ENCODE results near the gene BCKDHB.
"Not testable (repeated sequence)": the region's sequence is repeated elsewhere in the genome, so short reads cannot be mapped to it uniquely, and the experiment has no call there.

The BCKDHB gene

GRCh38 chr6:80271074-80271473 lies 164.6 kb downstream of the BCKDHB start:
- DNase-seq, result no peak

GRCh38 chr6:80272988-80273387 lies 166.5 kb downstream of the BCKDHB start:
- no peak for DNase-seq

GRCh38 chr6:80276861-80277260 lies 170.4 kb downstream of the BCKDHB start:
- no peak for DNase-seq

- no peak for DNase-seq
Observed at GRCh38 chr6:80277501-80277900, 171.0 kb downstream of the BCKDHB start.

- DNase-seq, result no peak
Observed at GRCh38 chr6:80280262-80281010, 174.0 kb downstream of the BCKDHB start.

- DNase-seq, result no peak
Observed at GRCh38 chr6:80282913-80283554, 176.6 kb downstream of the BCKDHB start.

- DNase-seq, result no peak
Observed at GRCh38 chr6:80287112-80287511, 180.6 kb downstream of the BCKDHB start.

GRCh38 chr6:80287607-80288006 lies 181.1 kb downstream of the BCKDHB start:
- no peak for DNase-seq

- no peak for DNase-seq
Observed at GRCh38 chr6:80289727-80290126, 183.3 kb downstream of the BCKDHB start.

GRCh38 chr6:80294531-80294930 lies 188.1 kb downstream of the BCKDHB start:
- not testable (repeated sequence) for DNase-seq

GRCh38 chr6:80302716-80303115 lies 196.2 kb downstream of the BCKDHB start:
- DNase-seq, result no peak

- no peak for DNase-seq
Observed at GRCh38 chr6:80304014-80304413, 197.5 kb downstream of the BCKDHB start.

GRCh38 chr6:80314531-80314930 lies 208.1 kb downstream of the BCKDHB start:
- no peak for DNase-seq

GRCh38 chr6:80316686-80317231 lies 210.3 kb downstream of the BCKDHB start:
- no peak for DNase-seq

- no peak for DNase-seq
Observed at GRCh38 chr6:80319196-80319595, 212.7 kb downstream of the BCKDHB start.

- DNase-seq, result no peak
Observed at GRCh38 chr6:80321011-80321410, 214.5 kb downstream of the BCKDHB start.

- DNase-seq, result no peak
Observed at GRCh38 chr6:80325742-80326141, 219.3 kb downstream of the BCKDHB start.

- DNase-seq, result no peak
Observed at GRCh38 chr6:80328652-80329051, 222.2 kb downstream of the BCKDHB start.

GRCh38 chr6:80329496-80329895 lies 223.0 kb downstream of the BCKDHB start:
- DNase-seq, result no peak

GRCh38 chr6:80330961-80331360 lies 224.5 kb downstream of the BCKDHB start:
- no peak for DNase-seq

GRCh38 chr6:80331522-80331921 lies 225.1 kb downstream of the BCKDHB start:
- peak; percentile 28 for DNase-seq

GRCh38 chr6:80331974-80332373 lies 225.5 kb downstream of the BCKDHB start:
- DNase-seq, result peak; percentile 28

GRCh38 chr6:80333342-80333741 lies 226.9 kb downstream of the BCKDHB start:
- DNase-seq, result no peak

- no peak for DNase-seq
Observed at GRCh38 chr6:80335121-80335531, 228.7 kb downstream of the BCKDHB start.

Data from NCI-H2107 (cell line).